BE2C (cell line): ENCODE measurements around the gene ETFRF1. TPM values are rescaled to one million over a fixed set of nuclear protein-coding genes. Genes with fewer than 3 reads are reported as not detected.

ENCODE experiments used
- DNase-seq: peaks from one replicate; pipeline ENCODE4 v3.0.0-alpha.2; 2020
- H3K27me3 ChIP-seq: fragments of 250-450 bp; sonication (Bioruptor Pico); 2 replicates; pipeline ENCODE4 v1.5.1; 2020; ENCODE audit warnings: mild to moderate bottlenecking
- H3K36me3 ChIP-seq: fragments of 250-450 bp; sonication (Bioruptor Pico); 2 replicates; pipeline ENCODE4 v1.5.1; 2020; ENCODE audit warnings: mild to moderate bottlenecking
- H3K4me1 ChIP-seq: fragments of 250-450 bp; sonication (Bioruptor Pico); 2 replicates; pipeline ENCODE4 v1.5.1; 2020
- H3K4me3 ChIP-seq: 2 replicates; pipeline ENCODE4 v1.5.1; 2011; ENCODE audit warnings: low read depth, low read length
- H3K9me3 ChIP-seq: fragments of 250-450 bp; sonication (Bioruptor Pico); 2 replicates; pipeline ENCODE4 v1.5.1; 2020
- polyA plus RNA-seq: library from polyadenylated mRNA; unstranded; fragments of >200 nt; gene quantifications from one replicate; pipeline ENCODE4 v1.2.1, GENCODE V29; 2012; ENCODE audit warnings: low read depth, missing spikeins; ENCODE audit not compliant: insufficient read length, insufficient read depth
- TF ChIP-seq, protein P1 (sequence below): IDR thresholded peaks from 2 replicates; pipeline ENCODE4 v1.5.1; 2012; ENCODE audit warnings: mild to moderate bottlenecking, low read depth, low read length

The ETFRF1 gene, protein sequence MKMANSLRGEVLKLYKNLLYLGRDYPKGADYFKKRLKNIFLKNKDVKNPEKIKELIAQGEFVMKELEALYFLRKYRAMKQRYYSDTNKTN
- 7.5 TPM for polyA plus RNA-seq

DNA sequence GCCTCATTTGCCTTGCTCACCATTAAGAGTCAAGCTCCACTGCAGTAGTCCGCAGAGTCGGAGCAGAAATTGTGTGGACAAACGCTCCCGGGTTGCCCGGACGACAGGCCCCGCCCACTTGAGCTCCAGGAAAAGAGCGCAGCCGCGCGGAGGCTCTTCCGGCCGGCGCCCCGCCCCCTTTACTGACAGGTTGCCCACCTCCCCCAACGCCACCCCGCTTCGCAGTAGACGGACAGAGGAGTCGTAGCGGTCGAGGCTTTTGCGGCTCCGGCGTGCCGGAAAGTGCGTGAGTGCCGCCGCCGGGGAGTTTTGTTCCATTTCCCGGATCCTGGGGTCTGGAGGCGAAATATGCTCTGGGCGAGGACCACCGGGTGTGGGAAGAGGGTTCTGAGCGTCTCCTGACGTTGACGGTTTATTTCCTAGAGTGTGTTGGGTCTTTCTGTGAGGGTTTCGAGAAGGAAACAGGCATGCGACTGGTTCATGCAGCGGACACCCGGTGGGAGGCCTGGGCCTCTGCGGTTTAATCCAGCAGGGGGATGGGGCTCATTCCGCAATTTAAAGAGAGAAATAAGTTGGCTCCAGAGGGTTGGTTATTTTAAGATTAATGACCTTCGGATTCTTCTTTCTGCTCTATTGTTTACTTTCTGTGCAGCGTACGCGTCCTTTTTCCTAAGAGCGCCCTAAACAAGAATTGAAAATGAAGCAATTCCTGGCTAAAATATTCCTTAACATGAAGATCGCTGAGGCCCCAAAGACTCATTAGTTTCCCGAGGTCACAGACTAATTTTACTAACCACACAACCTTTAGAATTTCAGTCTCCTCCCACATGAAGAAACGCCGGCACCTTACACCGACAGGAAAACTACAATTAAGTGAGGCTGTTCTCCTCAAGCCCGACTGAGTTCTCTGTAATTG lies at the start of gene ETFRF1, which contains the start of gene DNAI7:
Gene ETFRF1 (plus strand): TSS at position 182 of the 916 bp plus-strand sequence. CDS start 8,720 bp downstream, outside the sequence.
Gene DNAI7 (minus strand): TSS at position 105 of the 916 bp plus-strand sequence. CDS start 82 bp downstream, at position 23.
- Histone ChIP-seq H3K36me3 (no peaks in the 10 kb centered on the region), H3K4me1 (no peaks in the 10 kb centered on the region), H3K4me3 (peak within 1 kb of the TSS; percentile 64), H3K9me3 (no peaks in the 10 kb centered on the region), H3K27me3 (no peaks in the 10 kb centered on the region)
- DNase-seq = peak; percentile 100
- TF ChIP-seq, protein P1, sequence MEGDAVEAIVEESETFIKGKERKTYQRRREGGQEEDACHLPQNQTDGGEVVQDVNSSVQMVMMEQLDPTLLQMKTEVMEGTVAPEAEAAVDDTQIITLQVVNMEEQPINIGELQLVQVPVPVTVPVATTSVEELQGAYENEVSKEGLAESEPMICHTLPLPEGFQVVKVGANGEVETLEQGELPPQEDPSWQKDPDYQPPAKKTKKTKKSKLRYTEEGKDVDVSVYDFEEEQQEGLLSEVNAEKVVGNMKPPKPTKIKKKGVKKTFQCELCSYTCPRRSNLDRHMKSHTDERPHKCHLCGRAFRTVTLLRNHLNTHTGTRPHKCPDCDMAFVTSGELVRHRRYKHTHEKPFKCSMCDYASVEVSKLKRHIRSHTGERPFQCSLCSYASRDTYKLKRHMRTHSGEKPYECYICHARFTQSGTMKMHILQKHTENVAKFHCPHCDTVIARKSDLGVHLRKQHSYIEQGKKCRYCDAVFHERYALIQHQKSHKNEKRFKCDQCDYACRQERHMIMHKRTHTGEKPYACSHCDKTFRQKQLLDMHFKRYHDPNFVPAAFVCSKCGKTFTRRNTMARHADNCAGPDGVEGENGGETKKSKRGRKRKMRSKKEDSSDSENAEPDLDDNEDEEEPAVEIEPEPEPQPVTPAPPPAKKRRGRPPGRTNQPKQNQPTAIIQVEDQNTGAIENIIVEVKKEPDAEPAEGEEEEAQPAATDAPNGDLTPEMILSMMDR = 0 out of 2 replicates have a peak, but pooled peaks have one; percentile 30

DNA sequence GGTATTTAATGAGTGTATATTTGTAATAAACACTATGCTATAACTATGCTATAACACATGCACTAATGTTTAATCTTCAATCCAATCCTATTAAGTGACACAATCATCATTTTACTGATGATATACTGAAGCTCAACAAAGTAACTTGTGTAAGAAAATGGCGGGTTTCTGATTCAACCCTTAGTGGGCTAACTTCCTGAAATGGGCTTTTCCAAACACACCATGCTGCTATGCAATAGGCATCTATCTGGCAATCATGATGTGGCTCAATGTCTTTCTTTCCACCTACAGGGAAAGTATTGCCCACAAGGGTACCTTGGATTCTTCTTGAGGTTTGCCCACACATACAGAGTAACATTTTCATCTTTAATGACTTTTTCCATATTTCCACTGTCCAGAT lies 48.4 kb upstream of the ETFRF1 start:
- no peaks in the 10 kb centered on the region for H3K36me3 ChIP-seq
- no peak overlapping the region for H3K4me3 ChIP-seq
- H3K9me3 ChIP-seq = no peaks in the 10 kb centered on the region
- TF ChIP-seq, protein P1 = no peak
- no peak for DNase-seq
- H3K27me3 ChIP-seq = no peaks in the 10 kb centered on the region
- H3K4me1 ChIP-seq = no peaks in the 10 kb centered on the region

DNA sequence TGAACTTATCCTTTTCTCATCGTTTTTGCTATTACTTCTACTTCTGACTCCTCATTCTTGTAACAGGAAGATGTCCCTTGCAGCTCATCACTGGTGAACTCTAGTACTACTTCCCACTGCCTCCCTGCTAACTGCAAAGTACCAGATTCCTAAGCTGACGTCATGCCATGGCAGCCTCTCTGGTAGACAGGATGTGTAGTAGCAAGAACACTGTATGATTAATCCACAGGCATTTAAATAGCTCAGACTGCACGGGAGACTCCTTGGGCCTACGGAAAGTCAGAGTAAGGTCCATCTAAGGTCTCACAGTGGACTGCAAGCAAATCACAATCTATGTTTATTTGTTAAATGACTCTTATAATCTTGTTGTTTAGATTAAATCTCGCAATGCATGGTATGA lies 43.6 kb upstream of the ETFRF1 start:
- no peaks in the 10 kb centered on the region for H3K9me3 ChIP-seq
- DNase-seq = peak; percentile 14
- TF ChIP-seq, protein P1 = no peak
- no peaks in the 10 kb centered on the region for H3K27me3 ChIP-seq
- no peak overlapping the region for H3K4me3 ChIP-seq
- no peaks in the 10 kb centered on the region for H3K4me1 ChIP-seq
- H3K36me3 ChIP-seq = no peaks in the 10 kb centered on the region

DNA sequence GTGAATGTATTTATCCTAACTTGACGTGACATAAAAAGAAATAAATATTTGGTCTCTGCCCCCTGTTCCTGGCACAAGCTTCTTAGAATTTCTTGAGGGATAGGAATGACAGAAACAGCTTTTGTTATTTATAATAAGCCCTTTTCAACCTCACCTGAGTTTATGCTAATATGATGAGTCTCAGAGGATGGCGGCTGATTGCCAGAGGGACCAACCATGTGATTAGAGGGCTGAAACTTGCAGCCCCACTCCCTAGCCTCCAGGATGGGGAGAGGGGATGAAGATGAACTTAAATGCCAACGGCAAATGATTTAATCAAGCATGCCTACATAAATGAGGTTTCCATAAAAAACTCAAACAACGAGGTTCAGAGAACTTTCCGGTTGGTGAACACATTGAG lies 43.0 kb upstream of the ETFRF1 start:
- Histone ChIP-seq H3K36me3 (no peaks in the 10 kb centered on the region), H3K4me1 (no peaks in the 10 kb centered on the region), H3K27me3 (no peaks in the 10 kb centered on the region), H3K9me3 (no peaks in the 10 kb centered on the region), H3K4me3 (no peak overlapping the region)
- DNase-seq = no peak
- TF ChIP-seq, protein P1 = no peak

DNA sequence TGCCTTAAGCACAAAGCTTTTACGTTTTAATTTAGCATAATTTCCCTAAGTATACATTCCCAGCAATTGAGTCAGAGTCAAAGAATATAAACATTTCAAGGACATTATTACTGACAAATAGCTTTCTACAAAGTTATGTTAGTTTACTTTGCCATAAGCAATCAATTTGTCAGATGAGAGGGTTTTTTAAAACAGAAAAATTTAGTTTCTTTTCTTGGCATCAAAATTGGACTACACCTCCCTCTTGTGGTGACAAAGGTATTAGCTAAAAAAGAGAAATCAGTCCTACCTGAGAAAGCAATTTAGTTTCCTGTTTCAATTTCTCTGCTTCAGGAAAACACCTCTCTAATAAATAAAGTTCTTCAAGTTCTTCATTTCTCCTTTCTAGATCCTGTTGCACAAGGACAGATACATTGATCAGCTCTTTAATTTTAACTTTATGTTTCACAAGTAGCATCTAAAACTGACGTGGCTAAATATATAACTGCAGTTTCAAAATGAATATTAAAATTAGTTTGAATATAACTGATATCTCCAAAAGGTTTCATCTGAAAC lies 39.9 kb upstream of the ETFRF1 start:
- DNase-seq = no peak
- no peaks in the 10 kb centered on the region for H3K9me3 ChIP-seq
- no peaks in the 10 kb centered on the region for H3K4me1 ChIP-seq
- no peaks in the 10 kb centered on the region for H3K36me3 ChIP-seq
- no peak overlapping the region for H3K4me3 ChIP-seq
- H3K27me3 ChIP-seq = 0 out of 2 replicates have a peak, but pooled peaks cover 4% of the 10 kb centered on the region
- TF ChIP-seq, protein P1 = peak; percentile 68
